Breast epithelium (tissue), 3 donors: ENCODE measurements around the gene PROX2.

Experiments used
- CTCF ChIP-seq, 3 donors: fragments of 450-650 bp; IDR thresholded peaks; one replicate each; pipeline ENCODE4 v1.5.1; 2016 to 2017; ENCODE audit warnings: antibody characterized with exemption in 3 of 3, mild to moderate bottlenecking in 3 of 3, moderate library complexity in 3 of 3
- POLR2A ChIP-seq: fragments of 450-650 bp; IDR thresholded peaks from one replicate; pipeline ENCODE4 v1.6.1; 2016; ENCODE audit warnings: antibody characterized with exemption, mild to moderate bottlenecking, moderate library complexity
- POLR2AphosphoS5 ChIP-seq, 3 donors: sonication (generic); formaldehyde crosslinking; IDR thresholded peaks; one replicate each; pipeline ENCODE4 v1.6.1; 2017; ENCODE audit warnings: antibody characterized with exemption in 3 of 3

- no peak for TF ChIP-seq CTCF (IDR thresholded peaks at IDR 0.05)
- no peak for TF ChIP-seq POLR2A
- TF ChIP-seq POLR2AphosphoS5 (IDR thresholded peaks at IDR 0.05), result no peak
Measured at GRCh38 chr14:74853581-74853980, 22.4 kb downstream of the PROX2 start.
